ENCODE results near the gene HES6.

Gene HES6, protein sequence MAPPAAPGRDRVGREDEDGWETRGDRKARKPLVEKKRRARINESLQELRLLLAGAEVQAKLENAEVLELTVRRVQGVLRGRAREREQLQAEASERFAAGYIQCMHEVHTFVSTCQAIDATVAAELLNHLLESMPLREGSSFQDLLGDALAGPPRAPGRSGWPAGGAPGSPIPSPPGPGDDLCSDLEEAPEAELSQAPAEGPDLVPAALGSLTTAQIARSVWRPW

DNA sequence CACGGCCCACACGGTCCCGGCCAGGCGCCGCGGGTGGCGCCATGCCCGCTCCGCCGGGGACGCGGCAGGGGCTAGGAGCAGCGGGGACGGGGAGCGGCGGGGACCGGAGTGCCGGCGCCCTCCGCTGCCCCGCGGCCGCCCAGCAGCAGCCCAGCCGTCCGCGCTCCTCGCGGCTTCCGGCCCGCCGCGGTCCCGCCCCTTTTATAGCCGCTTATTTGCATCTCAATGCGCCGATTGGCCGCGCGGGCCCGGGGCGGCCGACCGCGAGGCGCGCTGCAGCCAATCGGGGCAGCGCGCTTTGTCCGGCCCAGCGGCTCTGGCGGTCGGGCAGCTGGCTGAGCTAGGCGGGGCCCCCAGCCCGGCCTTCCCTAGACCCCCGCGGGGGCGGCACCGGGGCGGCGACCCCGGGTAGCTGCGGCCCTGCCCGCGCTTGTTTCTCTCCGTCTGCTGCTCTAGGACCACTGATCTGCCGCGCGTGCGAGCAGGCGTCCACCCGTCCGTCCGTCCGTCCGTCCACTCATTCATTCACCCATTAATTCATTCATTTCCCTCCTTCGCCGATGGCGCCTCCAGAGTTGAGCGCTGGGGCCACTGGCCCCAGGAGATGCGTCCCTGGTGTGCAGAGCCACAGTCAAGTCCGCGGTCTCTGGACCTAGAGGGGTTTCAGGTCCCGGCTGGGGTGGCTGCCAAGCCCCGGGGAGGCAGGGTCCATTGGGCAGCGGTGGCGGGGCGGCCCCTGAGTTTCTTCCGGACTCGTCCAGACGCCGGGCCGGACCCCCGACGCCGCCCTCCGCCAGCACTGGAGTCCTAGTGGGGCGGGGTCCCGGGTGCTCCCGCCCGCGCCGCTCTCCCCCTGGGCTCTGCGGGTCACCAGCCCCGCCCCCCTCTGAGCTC, at the start of gene HES6:
TSS of gene HES6 (minus strand) at position 176 of the 894 bp plus-strand sequence. CDS start at position 43, 133 bp downstream.
- peak; percentile 68 for DNase-seq (ENCODE audit: low read depth)

DNA sequence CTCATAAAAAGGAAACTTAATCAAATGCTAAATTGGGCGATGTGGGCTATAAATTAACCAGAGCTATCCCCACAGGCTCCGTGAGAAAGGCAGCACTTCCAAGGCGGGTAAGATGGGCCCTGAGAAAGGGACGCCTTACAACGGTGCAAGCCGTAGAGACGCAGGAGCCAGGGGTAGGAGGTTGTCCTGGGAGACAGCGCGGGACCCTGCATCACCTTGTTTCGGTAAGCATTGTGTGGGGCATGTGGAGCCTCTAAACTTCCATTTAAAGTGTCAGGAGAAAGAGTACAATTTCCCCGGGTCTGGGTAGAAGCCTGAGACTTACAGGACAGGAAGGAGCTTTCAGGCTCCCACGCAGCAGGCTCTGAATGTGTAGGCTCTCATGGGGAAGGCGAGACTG, 49.7 kb upstream of the HES6 start:
- no peak for DNase-seq (ENCODE audit: low read depth)

GRCh38 chr2:238288650-238289573, 49.1 kb upstream of the HES6 start:
- peak; percentile 94 for DNase-seq (ENCODE audit: low read depth)

- peak; percentile 13 for DNase-seq (ENCODE audit: low read depth)
These were observed 48.2 kb upstream of the HES6 start, which contains the start of gene PER2 for GRCh38 chr2:238287737-238288649. Gene PER2, minus strand, starts transcription at chr2:238288610. Its CDS starts 10,674 bp downstream, at chr2:238277936.

GRCh38 chr2:238286987-238287736, 47.3 kb upstream of the HES6 start:
- no peak for DNase-seq (ENCODE audit: low read depth)

DNA sequence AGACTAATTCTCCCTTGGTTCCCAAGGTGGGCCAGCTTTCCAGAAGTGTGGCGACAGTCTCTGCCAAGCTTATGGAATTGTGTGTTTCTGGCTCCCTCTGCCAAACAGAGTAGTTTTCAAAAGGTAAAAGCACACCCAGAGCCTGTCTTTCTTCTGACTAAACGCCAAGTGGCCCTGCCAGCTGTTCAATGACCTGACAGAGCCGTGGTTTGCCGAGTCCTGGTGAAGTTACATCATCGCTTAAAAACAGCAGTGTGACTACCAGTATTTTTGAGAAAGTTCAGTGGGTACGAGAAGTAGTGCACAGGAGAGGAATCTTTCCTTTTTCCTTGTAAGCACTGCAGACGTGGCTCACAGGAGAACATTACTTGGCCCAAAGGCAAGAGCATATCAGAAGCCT, 46.7 kb upstream of the HES6 start:
- DNase-seq (ENCODE audit: low read depth): no peak

GRCh38 chr2:238286095-238286494, 46.3 kb upstream of the HES6 start:
- no peak for DNase-seq (ENCODE audit: low read depth)

DNA sequence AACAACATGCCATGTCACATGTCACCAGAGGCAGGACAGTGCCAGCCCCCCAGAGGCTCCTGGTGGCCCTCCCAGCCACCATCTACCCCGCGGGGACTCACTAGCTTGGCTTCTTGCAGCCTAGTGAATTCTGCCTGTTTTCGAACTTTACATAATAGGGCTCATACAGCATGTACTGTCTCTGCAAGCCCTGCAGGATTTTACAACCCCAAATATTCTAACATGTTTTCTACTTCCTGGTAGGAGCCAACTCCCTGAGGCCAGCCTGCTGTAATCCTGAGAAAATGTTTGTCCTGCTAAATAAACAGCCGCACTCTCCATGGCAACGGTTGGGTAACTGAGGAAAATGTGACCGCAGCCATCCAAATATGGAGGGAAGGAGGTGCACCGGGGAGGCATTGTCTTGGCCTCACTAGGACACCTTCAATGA, 45.8 kb upstream of the HES6 start:
- no peak for DNase-seq (ENCODE audit: low read depth)

DNA sequence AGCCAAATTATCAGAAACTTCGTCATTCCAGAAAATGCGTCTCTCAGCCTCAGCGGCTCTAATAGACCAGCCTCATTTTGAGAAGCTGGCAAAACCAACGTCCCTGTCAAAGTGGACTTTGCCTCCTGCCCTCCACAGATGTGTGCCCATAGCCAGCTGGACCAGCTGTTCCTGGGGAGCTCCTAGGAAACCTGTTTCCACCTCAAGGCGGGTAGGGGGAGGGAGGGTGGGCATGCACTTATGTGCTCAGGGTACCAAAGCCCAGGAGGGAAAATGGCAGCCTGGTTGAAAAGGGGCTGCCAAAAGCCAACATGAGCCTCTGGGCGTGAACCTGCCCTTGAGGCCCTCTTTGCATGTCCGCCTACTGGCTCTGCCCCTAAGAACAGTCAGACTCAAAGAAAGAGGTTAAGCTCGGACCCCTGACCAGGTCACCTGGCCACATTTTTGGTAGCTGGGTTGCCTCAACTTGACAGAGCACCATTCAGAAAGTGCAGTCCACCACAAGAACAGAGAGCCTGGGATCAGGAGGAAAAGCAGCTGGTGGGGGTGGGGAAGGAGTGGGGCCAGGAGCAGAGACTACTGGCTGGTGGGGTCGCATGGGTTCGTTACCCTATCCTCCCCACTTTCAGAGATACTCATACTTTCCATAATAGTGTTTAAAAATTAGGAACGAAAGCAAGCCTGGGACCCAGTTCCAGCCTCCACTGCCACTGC, 45.1 kb upstream of the HES6 start:
- DNase-seq (ENCODE audit: low read depth): no peak

DNA sequence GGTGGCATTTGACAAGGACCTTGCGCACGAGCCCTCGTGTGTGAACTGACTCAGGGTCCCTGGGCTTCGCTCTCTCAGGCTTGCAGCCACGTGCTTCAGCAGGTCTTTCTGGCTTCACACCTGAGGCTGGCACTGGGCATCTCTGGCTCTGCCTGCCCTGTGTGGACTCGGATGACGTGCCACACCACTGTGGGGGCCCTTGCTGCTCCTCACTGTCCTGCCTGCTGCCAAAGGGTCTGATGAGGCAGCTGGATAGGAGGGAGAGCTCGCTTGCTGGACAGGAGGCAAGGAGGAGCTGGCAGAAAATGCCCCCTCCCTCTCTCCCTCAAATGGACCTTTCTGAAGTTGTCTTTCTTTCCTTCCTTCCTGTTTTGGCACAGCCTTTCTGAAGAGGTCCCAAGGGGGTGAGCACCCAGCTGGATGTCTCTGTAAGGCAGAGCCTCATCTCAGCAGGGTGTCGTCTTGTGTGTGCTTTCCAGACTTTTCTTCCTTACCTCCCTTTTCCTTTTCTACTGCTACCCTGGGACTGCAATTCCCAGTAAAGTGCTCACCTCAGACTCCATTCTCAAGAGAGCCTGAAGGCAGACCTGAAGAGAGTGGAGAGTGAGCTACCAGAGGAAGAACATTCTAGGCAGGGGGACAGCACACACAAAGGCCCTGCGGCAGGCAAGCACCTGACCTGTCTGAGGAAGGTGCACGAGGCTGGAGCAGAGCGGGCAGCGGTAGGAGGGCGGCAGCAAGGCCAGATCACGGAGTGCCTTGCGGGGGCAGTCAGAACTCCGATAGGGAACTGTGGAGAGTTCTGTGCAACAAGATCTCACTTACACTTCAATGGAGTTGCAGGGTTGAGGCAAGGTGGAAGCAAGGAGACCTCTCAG, 43.3 kb upstream of the HES6 start:
- no peak for DNase-seq (ENCODE audit: low read depth)

DNA sequence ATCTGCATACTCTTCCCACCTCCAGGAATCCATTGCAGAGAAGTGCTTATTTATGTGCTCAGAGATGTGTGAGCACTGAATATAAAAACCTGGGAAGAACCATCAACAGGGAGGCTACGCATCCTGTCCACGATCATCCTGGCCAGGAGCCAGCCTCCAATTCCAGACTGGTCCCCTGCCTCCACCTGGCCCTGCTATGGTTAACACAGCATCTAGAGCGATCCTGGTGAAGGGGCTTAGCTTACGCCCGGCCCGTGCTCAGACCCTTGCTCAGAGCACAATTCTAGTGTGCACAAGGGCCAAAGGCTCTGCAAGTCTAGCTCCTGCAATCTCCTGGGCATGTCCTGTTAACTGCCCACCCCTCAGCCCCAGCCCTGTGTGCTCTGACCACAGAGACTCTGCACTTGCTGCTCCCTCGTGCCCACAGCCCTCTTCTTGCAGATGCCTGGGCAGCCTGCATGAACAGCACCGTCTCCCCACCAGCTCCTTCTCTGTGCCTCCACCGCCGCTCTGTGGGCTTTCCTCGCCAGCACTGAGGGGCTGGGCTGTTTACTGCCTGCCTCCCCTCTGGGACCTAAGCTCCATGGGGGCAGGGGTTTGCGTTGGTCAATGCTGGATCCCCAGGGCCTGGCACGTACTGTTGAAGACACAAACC, 42.1 kb upstream of the HES6 start:
- no peak for DNase-seq (ENCODE audit: low read depth)

GRCh38 chr2:238280083-238280825, 40.4 kb upstream of the HES6 start:
- DNase-seq (ENCODE audit: low read depth): no peak

- no peak for DNase-seq (ENCODE audit: low read depth)
These were observed 39.5 kb upstream of the HES6 start for GRCh38 chr2:238279324-238279682.

DNA sequence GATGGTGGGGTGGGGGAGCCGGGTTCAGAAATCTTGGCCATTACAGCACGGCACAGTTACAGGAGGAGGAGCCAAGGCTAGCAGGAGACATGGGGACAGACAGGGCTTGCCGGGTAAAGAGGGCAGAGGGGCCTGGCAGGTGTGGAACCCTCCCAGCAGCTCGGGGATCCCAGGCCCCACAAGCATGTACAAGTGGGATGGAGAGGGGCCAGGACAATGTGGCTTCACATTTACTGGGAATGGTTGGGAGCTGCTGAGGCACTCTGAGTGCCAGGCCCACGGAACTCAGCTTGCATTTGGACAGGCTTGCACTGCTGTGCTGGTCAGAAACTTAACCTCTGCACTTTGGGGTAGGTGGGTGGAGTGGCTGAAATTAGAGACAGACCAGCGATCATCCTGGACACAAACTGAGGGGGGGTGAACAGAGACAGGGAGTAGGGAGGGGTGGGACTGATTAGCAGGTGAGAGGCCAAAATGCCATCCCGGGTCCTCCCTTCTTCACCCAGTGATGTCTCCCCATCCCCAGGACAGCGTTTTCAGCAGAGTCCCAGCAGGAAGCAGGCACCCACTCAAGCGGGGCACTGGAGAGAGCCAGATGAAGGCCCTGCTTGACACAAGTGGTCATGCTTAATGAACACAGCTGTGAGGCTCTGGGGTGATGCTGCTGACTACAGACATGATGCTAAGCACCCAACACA, 38.9 kb upstream of the HES6 start:
- DNase-seq (ENCODE audit: low read depth): no peak

DNA sequence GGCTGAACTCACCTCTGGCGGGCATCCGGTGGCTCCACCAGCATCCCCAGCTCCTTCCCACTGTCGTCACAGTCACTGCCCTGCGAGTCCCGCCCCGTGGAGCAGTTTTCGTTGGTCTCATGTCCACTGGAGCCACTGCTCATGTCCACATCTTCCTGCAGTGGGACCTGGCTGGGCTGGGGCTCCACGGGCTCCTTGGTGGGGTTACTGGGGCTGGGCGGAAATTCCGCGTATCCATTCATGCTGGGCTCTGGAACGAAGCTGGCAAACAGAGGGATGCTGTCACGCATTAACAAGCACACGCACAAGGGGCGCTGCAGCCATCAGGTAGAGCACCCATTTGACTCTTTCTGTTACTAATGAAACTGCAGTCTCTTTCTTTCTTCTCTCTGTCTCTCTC, 37.9 kb upstream of the HES6 start:
- no peak for DNase-seq (ENCODE audit: low read depth)

GRCh38 chr2:238274152-238274865, 34.5 kb upstream of the HES6 start:
- DNase-seq (ENCODE audit: low read depth): no peak

All from T-helper 22 cell (primary cell).